Measurements from ENCODE around the gene CST11. TPM values are rescaled to one million over a fixed set of nuclear protein-coding genes. Genes with fewer than 3 reads are reported as not detected.

Gene CST11
- total and polyA plus RNA-seq, 9 of the 15 experiments (the other 6 are each of a cell fraction or from before 2014, with no cell fraction given): not detected

DNA sequence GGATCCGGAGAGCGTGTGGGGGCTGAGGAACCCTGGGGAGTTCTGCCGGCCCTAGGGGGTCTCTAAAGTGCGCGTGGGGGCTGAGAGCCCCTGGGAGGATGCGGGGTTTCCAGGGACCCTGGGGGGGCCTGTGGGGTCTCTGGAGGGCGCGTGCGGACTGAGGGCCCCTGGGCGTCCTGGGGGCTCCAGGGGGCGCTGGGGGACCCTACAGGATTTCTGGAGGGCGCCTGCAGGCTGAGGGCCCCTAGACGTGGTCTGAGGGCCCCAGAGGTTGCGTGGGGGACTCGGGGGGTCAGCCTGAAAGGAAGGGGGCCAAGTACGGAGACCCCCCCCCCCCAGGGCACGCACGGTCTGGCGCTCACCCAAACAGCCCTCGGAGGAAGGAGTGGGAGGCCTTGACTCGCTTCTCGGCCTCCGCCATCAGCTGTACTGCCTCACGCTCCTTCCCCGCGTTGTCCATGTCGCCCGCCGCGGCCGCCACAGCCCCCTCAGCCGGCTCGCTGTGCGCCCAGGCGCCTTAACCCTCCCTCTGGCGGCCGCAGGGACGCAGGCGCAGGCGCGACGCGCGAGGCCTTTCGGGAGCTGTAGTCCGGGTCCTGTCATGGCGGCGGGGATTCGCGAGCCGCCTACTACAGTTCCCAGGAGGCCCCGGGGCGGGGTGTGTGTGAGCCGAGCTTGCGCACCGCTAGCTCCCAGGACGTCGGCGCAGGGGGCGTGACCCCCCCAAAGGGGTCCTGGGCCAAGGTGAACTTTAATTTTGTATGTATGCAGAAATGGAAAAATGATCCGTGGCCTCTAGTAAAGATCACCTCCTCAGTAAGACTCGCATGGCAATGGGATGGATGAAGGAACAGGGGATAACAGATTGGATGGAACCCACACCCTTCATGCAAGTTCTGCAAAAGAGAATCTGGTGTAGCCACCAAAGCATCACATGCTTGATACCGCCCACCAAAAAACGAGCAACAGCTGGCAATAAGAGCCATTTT, 31.4 kb downstream of the CST11 start, which contains the start of gene NAPB (continued):
- TF ChIP-seq POLR2G (IDR thresholded peaks at IDR 0.05; ENCODE audit: low read depth, low read length) (peak; percentile 88), SMAD3 (CRISPR knock-in tag; conservative IDR thresholded peaks at IDR 0.05) (no peak), THAP12 (CRISPR knock-in tag; IDR thresholded peaks at IDR 0.05) (0 out of 2 replicates have a peak, but pooled peaks have one; percentile 66), HCFC1 (IDR thresholded peaks at IDR 0.05; ENCODE audit: low read depth, low read length) (peak; percentile 89), NR2C1 (IDR thresholded peaks at IDR 0.05) (no peak), NR2C1 (tag; IDR thresholded peaks at IDR 0.05) (0 out of 2 replicates have a peak, but pooled peaks have one; percentile 37), POLR2B (IDR thresholded peaks at IDR 0.05; ENCODE audit: low read depth, partially characterized antibody) (peak; percentile 71), KAT8 (IDR thresholded peaks at IDR 0.05; ENCODE audit: low read depth) (no peak), HMGXB4 (CRISPR knock-in tag; IDR thresholded peaks at IDR 0.05) (peak; percentile 57; the same call in 1 of the 2 replicates), ZNF668 (CRISPR knock-in tag; IDR thresholded peaks at IDR 0.05) (no peak), ZNF644 (tag; IDR thresholded peaks at IDR 0.05; ENCODE audit: low read depth) (no peak), ZNF696 (CRISPR knock-in tag; conservative IDR thresholded peaks at IDR 0.05) (no peak), MTA2 (IDR thresholded peaks at IDR 0.05; ENCODE audit: low read depth) (no peak), ZNF143 (CRISPR knock-in tag; IDR thresholded peaks at IDR 0.05) (peak; percentile 91), E2F3 (CRISPR knock-in tag; IDR thresholded peaks at IDR 0.05) (no peak), SIX5 (IDR thresholded peaks at IDR 0.05; ENCODE audit: borderline replicate concordance in 1 of 2, insufficient read depth in 1 of 2, low read depth in 1 of 2, low read length in 2 of 2) (peak; percentile 66 to 68; a peak in 3 of 4 replicates), XRCC5 (IDR thresholded peaks at IDR 0.05; ENCODE audit: low read depth, low read length) (no peak)
- TF ChIP-seq, protein P1, sequence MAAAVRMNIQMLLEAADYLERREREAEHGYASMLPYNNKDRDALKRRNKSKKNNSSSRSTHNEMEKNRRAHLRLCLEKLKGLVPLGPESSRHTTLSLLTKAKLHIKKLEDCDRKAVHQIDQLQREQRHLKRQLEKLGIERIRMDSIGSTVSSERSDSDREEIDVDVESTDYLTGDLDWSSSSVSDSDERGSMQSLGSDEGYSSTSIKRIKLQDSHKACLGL (CRISPR knock-in tag; IDR thresholded peaks at IDR 0.05; ENCODE audit: borderline replicate concordance, poor library complexity, severe bottlenecking): no peak
- TF ChIP-seq, protein P2, sequence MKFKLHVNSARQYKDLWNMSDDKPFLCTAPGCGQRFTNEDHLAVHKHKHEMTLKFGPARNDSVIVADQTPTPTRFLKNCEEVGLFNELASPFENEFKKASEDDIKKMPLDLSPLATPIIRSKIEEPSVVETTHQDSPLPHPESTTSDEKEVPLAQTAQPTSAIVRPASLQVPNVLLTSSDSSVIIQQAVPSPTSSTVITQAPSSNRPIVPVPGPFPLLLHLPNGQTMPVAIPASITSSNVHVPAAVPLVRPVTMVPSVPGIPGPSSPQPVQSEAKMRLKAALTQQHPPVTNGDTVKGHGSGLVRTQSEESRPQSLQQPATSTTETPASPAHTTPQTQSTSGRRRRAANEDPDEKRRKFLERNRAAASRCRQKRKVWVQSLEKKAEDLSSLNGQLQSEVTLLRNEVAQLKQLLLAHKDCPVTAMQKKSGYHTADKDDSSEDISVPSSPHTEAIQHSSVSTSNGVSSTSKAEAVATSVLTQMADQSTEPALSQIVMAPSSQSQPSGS (CRISPR knock-in tag; IDR thresholded peaks at IDR 0.05): no peak
